Esophagus (tissue), 2 donors: ENCODE measurements around the gene TMOD1. TPM values are rescaled to one million over a fixed set of nuclear protein-coding genes. Genes with fewer than 3 reads are reported as not detected.

Source experiments
- H3K27ac ChIP-seq, 2 donors: one replicate each; pipeline ENCODE4 v1.5.1; 2013; ENCODE audit warnings: low read depth in 2 of 2, mild to moderate bottlenecking in 2 of 2, inconsistent platforms in 1 of 2, low read length in 1 of 2, moderate library complexity in 1 of 2
- H3K27me3 ChIP-seq, 2 donors: one replicate each; pipeline ENCODE4 v1.6.1; 2013; ENCODE audit warnings: low read length in 2 of 2, control low read depth in 1 of 2, mild to moderate bottlenecking in 1 of 2; ENCODE audit not compliant: insufficient read depth in 2 of 2, control insufficient read depth in 1 of 2
- H3K36me3 ChIP-seq, 2 donors: one replicate each; pipeline ENCODE4 v1.6.1; 2013; ENCODE audit warnings: low read length in 1 of 2; ENCODE audit not compliant: control insufficient read depth in 2 of 2, insufficient read depth in 2 of 2
- H3K4me1 ChIP-seq, 2 donors: one replicate each; pipeline ENCODE4 v1.6.1; 2013; ENCODE audit warnings: low read length in 1 of 2; ENCODE audit not compliant: control insufficient read depth in 2 of 2, insufficient read depth in 2 of 2
- H3K4me3 ChIP-seq, 2 donors: one replicate each; pipeline ENCODE4 v1.5.1; 2013; ENCODE audit warnings: low read length in 2 of 2, mild to moderate bottlenecking in 2 of 2, low read depth in 1 of 2, moderate library complexity in 1 of 2
- H3K9me3 ChIP-seq, 2 donors: one replicate each; pipeline ENCODE4 v1.6.1; 2013; ENCODE audit warnings: mild to moderate bottlenecking in 2 of 2, low read depth in 1 of 2, low read length in 1 of 2, moderate library complexity in 1 of 2; ENCODE audit not compliant: control insufficient read depth in 2 of 2, insufficient read depth in 1 of 2
- WGBS, 2 donors: extraction: QIAGEN DNeasy Blood & Tissue Kit; methylation state at CpG; one replicate each; pipeline ENCODE4 v1.1.7; 2013; 5-methylcytosine and 5-hydroxymethylcytosine counted together
- polyA plus RNA-seq, 2 donors: library from polyadenylated mRNA; stranded (reverse); fragments of 200-250 nt; gene quantifications; one replicate each; pipeline ENCODE4 v1.2.3, GENCODE V29; 2013
- donor health status: healthy with polysubstance abuse.
- donor health status: Bipolar disorder and iron deficiency.

TMOD1 gene
- polyA plus RNA-seq, 2 donors, result 3.2 to 7.1 TPM

- Histone ChIP-seq H3K4me3 (no peak overlapping the region), H3K27me3 (no peaks in the 10 kb centered on the region), H3K36me3 (no peaks in the 10 kb centered on the region), H3K4me1 (no peaks in the 10 kb centered on the region), H3K9me3 (no peaks in the 10 kb centered on the region), H3K27ac (peak overlapping the region in 1 of 2 donors; percentile 19)
- WGBS, 2 donors, result 89 to 92% methylated on average over 10 of the region's 10 CpGs
These were observed 33.6 kb downstream of the TMOD1 start for GRCh38 chr9:97534961-97535594.

GRCh38 chr9:97535771-97536170, 34.3 kb downstream of the TMOD1 start:
- Histone ChIP-seq H3K36me3 (no peaks in the 10 kb centered on the region), H3K4me1 (no peaks in the 10 kb centered on the region), H3K27ac (no peak overlapping the region), H3K9me3 (no peaks in the 10 kb centered on the region), H3K27me3 (no peaks in the 10 kb centered on the region), H3K4me3 (no peak overlapping the region)
- WGBS, 2 donors, result 84 to 85% methylated on average over 5 of the region's 5 CpGs

- no peaks in the 10 kb centered on the region for H3K36me3 ChIP-seq
- H3K27me3 ChIP-seq, result no peaks in the 10 kb centered on the region
- H3K4me1 ChIP-seq, result no peaks in the 10 kb centered on the region
- WGBS, 2 donors, result 75 to 84% methylated on average over 9 of the region's 9 CpGs
- no peaks in the 10 kb centered on the region for H3K9me3 ChIP-seq
- no peak overlapping the region for H3K27ac ChIP-seq
- no peak overlapping the region for H3K4me3 ChIP-seq
These were observed 35.0 kb downstream of the TMOD1 start for GRCh38 chr9:97536480-97536879.

GRCh38 chr9:97543561-97543960, 42.1 kb downstream of the TMOD1 start:
- no peaks in the 10 kb centered on the region for H3K36me3 ChIP-seq
- no peak overlapping the region for H3K4me3 ChIP-seq
- H3K27ac ChIP-seq, result no peak overlapping the region
- no peaks in the 10 kb centered on the region for H3K4me1 ChIP-seq
- no peaks in the 10 kb centered on the region for H3K9me3 ChIP-seq
- WGBS, 2 donors, result 76 to 88% methylated on average over 1 of the region's 1 CpG
- no peaks in the 10 kb centered on the region for H3K27me3 ChIP-seq

GRCh38 chr9:97545486-97545885, 44.0 kb downstream of the TMOD1 start:
- H3K27ac ChIP-seq, result no peak overlapping the region
- WGBS, 2 donors, result 52 to 63% methylated on average over 8 of the region's 8 CpGs
- H3K4me1 ChIP-seq, result no peaks in the 10 kb centered on the region
- H3K4me3 ChIP-seq, result no peak overlapping the region
- no peaks in the 10 kb centered on the region for H3K27me3 ChIP-seq
- no peaks in the 10 kb centered on the region for H3K9me3 ChIP-seq
- H3K36me3 ChIP-seq, result no peaks in the 10 kb centered on the region

- Histone ChIP-seq H3K36me3 (no peaks in the 10 kb centered on the region), H3K9me3 (no peaks in the 10 kb centered on the region), H3K27ac (no peak overlapping the region), H3K27me3 (no peaks in the 10 kb centered on the region), H3K4me3 (no peak overlapping the region), H3K4me1 (no peaks in the 10 kb centered on the region)
- 75 to 77% methylated on average over 3 of the region's 3 CpGs for WGBS, 2 donors
These were observed 45.8 kb downstream of the TMOD1 start for GRCh38 chr9:97547098-97547829.

- 77 to 85% methylated on average over 5 of the region's 5 CpGs for WGBS, 2 donors
- Histone ChIP-seq H3K36me3 (no peaks in the 10 kb centered on the region), H3K4me1 (no peaks in the 10 kb centered on the region), H3K9me3 (no peaks in the 10 kb centered on the region), H3K4me3 (no peak overlapping the region), H3K27me3 (no peaks in the 10 kb centered on the region), H3K27ac (no peak overlapping the region)
These were observed 46.9 kb downstream of the TMOD1 start for GRCh38 chr9:97548379-97548778.

GRCh38 chr9:97548819-97549540, 47.5 kb downstream of the TMOD1 start:
- Histone ChIP-seq H3K4me1 (no peaks in the 10 kb centered on the region), H3K27ac (no peak overlapping the region), H3K27me3 (no peaks in the 10 kb centered on the region), H3K36me3 (no peaks in the 10 kb centered on the region), H3K9me3 (no peaks in the 10 kb centered on the region), H3K4me3 (no peak overlapping the region)
- 81 to 85% methylated on average over 3 of the region's 3 CpGs for WGBS, 2 donors

GRCh38 chr9:97550386-97550785, 48.9 kb downstream of the TMOD1 start:
- no peaks in the 10 kb centered on the region for H3K9me3 ChIP-seq
- no peaks in the 10 kb centered on the region for H3K4me1 ChIP-seq
- H3K27me3 ChIP-seq, result no peaks in the 10 kb centered on the region
- no peak overlapping the region for H3K27ac ChIP-seq
- H3K4me3 ChIP-seq, result no peak overlapping the region
- H3K36me3 ChIP-seq, result no peaks in the 10 kb centered on the region
- 82 to 84% methylated on average over 1 of the region's 1 CpG for WGBS, 2 donors
